Measurements from ENCODE around the gene ASF1A.

Gene ASF1A

DNA sequence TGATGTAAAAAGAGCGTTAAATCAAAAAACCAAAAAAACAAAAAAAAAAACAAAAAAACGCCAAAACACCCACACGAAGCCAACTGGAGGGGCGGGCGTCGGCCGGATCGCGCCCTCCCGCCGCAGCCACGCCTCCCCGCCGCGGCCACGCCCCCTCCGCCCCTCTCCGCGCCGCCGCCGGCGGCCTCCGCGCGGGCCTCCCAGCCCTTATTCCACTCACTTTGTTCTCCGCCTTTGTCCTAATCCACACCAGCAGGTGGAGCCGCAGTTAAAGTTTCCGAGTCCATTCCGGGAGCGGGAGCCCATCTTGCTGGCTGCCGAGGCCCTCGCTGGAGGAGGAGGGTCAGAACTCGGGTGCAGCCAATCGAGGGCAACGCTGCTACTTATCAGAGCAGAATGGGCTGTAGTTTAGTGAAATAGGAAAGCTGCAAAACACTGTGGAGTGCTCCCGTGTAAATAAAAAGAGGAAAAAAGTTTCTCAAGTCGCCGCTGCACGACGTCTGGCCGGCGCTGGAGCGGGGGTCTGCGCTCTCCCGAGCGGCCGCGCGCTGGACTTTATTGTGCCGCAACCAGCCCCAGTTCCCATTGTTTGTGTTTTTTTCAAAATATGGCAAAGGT, at the start of gene ASF1A:
Gene ASF1A, plus strand, starts transcription at position 346 of the 618 bp plus-strand sequence. Its CDS starts 262 bp downstream, at position 608.
- TF ChIP-seq, protein P1, sequence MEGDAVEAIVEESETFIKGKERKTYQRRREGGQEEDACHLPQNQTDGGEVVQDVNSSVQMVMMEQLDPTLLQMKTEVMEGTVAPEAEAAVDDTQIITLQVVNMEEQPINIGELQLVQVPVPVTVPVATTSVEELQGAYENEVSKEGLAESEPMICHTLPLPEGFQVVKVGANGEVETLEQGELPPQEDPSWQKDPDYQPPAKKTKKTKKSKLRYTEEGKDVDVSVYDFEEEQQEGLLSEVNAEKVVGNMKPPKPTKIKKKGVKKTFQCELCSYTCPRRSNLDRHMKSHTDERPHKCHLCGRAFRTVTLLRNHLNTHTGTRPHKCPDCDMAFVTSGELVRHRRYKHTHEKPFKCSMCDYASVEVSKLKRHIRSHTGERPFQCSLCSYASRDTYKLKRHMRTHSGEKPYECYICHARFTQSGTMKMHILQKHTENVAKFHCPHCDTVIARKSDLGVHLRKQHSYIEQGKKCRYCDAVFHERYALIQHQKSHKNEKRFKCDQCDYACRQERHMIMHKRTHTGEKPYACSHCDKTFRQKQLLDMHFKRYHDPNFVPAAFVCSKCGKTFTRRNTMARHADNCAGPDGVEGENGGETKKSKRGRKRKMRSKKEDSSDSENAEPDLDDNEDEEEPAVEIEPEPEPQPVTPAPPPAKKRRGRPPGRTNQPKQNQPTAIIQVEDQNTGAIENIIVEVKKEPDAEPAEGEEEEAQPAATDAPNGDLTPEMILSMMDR (IDR thresholded peaks at IDR 0.05; ENCODE audit: insufficient read depth, low read depth, low read length, missing control alignments): peak; percentile 46
- DNase-seq (ENCODE audit: low read depth): peak; percentile 98
- H3K4me3 ChIP-seq (ENCODE audit: low read depth, low read length): peak within 1 kb of the TSS; percentile 95

GRCh38 chr6:118844915-118845314, 49.0 kb upstream of the ASF1A start:
- TF ChIP-seq, protein P1 (IDR thresholded peaks at IDR 0.05; ENCODE audit: insufficient read depth, low read depth, low read length, missing control alignments): no peak
- H3K4me3 ChIP-seq (ENCODE audit: low read depth, low read length): no peak overlapping the region
- peak; percentile 72 for DNase-seq (ENCODE audit: low read depth)

DNA sequence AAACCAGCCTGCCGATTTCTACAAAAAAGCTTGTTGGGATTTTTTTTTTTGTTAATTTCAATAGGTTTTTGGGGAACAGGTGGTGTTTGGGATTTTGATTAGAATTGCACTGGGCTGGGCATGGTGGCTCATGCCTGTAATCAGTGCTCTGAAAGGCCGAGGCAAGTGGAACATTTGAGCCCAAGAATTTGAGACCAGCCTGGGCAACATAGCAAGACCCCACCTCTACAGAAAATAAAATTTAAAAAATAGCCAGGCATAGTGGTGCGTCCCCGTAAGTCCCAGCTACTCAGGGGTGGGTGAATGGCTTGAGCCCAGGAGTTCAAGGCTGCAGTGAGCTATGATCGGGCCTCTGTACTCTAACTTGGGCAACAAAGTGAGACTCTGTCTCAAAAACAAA, 40.5 kb upstream of the ASF1A start:
- TF ChIP-seq, protein P1 (IDR thresholded peaks at IDR 0.05; ENCODE audit: insufficient read depth, low read depth, low read length, missing control alignments): no peak
- H3K4me3 ChIP-seq (ENCODE audit: low read depth, low read length): no peak overlapping the region
- DNase-seq (ENCODE audit: low read depth): no peak

GRCh38 chr6:118856301-118856700, 37.7 kb upstream of the ASF1A start:
- H3K4me3 ChIP-seq (ENCODE audit: low read depth, low read length): no peak overlapping the region
- TF ChIP-seq, protein P1 (IDR thresholded peaks at IDR 0.05; ENCODE audit: insufficient read depth, low read depth, low read length, missing control alignments): no peak
- no peak for DNase-seq (ENCODE audit: low read depth)

DNA sequence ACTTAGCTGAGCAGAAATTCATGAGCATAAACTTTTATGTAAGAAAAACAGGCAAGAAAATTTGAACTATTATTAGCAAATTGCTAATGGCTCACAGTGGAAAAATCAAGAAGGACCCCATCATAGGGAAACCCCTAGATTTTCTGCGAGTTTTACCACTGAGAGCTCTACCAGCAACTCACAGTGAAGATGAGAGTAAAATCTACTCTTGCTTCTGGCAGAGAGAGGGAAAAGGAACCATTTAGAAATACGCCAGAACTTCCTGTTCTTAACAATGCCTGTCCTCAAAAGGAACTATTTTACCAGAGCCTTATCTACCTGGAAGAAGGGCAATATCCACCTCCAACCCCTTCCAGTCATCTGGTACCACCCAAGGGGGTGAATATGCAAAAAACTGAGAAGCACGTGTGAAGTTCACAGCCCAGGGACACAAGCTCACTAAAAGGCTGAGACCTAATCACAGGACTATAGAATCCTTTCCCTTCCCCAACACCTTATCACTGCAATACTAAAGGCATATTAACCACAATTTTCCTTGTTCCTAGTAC, 34.4 kb upstream of the ASF1A start:
- no peak overlapping the region for H3K4me3 ChIP-seq (ENCODE audit: low read depth, low read length)
- TF ChIP-seq, protein P1 (IDR thresholded peaks at IDR 0.05; ENCODE audit: insufficient read depth, low read depth, low read length, missing control alignments): no peak
- DNase-seq (ENCODE audit: low read depth): peak; percentile 22

DNA sequence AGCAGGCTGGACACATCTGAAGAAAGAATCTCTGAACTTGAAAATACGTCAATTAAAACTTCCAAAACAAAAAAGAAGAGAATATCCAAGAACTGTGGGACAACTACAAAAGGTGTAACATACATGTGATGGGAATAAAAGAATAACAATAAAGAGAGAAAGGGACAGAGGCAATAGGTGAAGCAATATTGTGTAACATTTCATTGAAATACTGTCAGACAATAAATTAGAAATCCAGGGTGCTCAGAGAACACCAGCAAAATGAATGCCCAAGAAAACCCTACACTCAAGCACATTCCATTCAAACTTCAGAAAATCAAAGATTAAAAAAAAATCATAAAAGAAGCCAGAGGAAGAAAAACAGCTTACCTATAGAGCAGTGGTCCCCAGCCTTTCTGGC, 33.6 kb upstream of the ASF1A start:
- TF ChIP-seq, protein P1 (IDR thresholded peaks at IDR 0.05; ENCODE audit: insufficient read depth, low read depth, low read length, missing control alignments): no peak
- H3K4me3 ChIP-seq (ENCODE audit: low read depth, low read length): no peak overlapping the region
- no peak for DNase-seq (ENCODE audit: low read depth)

DNA sequence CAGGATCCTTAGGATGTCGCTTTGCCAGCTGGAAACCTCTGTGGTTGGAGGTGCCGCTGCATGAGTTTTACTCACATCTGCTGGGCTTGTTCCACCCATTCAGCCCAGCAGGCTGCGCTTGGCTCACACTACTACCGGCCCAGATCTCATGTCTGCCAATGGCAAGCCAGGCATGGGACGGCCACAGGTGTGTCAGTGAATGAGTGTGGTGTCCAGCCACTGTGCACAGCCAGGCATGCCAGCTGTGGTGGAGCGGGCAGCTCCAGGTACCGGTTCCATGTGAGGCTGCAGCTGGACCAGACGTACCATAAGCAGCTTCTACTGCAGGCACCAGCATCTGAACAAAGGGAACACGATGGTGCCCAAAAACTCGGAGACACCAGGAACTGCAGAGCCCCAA, 33.1 kb upstream of the ASF1A start:
- no peak overlapping the region for H3K4me3 ChIP-seq (ENCODE audit: low read depth, low read length)
- no peak for DNase-seq (ENCODE audit: low read depth)
- TF ChIP-seq, protein P1 (IDR thresholded peaks at IDR 0.05; ENCODE audit: insufficient read depth, low read depth, low read length, missing control alignments): no peak

All from GM12865 (cell line).